Stimulated activated CD4-positive, alpha-beta T cell treated with anti-CD3 and anti-CD28 coated beads, Interleukin-12 subunit alpha, Interleukin-12 subunit beta, amount 100 ng/mL, for 4 hours (primary cell): ENCODE results near the gene SAMHD1.
"Not testable (repeated sequence)": the region's sequence is repeated elsewhere in the genome, so short reads cannot be mapped to it uniquely, and the experiment has no call there.

Source experiments
- DNase-seq: peaks from one replicate; pipeline ENCODE4 v3.0.0-alpha.2; 2020

The SAMHD1 gene

DNA sequence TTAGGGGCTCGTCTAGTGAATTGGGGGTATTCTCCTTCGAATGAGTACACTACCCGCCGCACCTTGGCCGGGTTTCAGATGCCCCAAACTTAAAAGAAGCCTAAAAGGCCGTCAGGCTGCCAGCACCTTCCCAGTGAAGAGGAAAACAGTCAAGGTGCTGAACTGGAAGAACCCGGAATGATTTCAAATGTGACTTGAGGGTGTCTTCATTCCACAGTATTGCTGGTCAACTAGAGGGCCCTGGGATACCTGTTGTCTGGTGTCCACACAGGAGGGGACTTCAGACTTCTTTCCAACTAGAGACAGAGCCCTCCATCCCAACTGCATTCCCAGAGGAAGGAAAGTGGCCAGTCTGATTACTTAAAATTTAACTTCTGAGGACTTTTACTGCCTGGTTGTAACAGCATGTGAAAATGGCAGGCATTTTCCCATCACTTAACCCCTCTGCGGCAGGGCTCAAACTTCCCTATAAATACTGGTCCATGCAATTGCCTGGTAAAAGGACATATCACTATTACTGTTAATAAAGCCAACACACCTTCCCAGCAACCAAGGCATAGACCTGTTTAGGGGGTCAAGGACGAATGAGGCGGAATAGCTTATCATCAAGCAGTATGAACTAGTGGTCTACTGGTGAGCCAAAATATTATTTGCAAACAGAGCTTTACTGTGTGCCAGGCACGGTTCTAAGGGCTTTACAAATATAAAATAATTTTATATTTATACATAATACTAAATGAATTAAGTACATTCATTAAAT is 651 bp upstream of the SAMHD1 start:
- no peak for DNase-seq

- peak; percentile 20 for DNase-seq
Observed at GRCh38 chr20:36950414-36951197, 902 bp downstream of the SAMHD1 start.

GRCh38 chr20:36941401-36941835 is 10.1 kb downstream of the SAMHD1 start:
- no peak for DNase-seq

DNA sequence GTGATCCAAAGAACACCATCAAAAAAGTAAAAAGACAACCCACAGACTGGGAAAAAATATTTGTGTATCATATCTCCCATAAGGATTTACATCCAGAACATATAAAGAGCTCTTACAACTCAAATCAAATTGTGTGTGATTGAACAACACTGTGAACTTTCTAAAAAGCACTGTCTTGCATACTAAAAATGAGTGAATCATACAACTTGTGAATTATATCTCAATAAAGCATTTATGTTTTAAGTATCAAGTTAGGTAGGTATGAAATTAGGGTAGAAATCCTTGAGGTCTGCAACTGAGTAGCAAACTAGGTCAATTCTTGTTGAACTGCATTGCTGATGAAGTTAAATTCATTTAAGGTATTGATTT is 14.1 kb downstream of the SAMHD1 start:
- DNase-seq: no peak

DNA sequence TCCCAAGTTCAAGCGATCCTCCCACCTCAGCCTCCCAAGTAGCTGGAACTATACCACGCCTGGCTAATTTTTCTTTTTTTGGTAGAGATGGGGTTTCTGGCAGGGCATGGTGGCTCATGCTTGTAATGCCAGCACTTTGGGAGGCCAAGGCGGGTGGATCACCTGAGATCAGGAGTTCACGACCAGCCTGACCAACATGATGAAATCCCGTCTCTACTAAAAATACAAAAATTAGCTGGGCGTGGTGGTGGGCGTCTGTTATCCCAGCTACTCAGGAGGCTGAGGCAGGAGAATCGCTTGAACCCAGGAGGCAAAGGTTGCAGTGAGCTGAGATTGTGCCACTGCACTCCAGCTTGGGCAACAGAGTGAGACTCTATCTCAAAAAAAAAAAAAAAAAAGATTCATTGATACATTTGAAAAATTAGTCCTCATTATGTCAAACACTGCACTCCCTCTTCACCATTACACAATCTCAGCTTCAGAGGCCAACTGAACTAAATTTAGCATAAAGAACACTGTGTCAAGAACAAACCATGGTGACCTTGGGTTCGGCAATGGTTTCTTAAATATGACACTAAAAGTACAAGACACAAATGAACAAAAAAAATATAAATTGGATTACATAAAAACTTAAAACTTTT is 14.6 kb downstream of the SAMHD1 start:
- not testable (repeated sequence) for DNase-seq

- no peak for DNase-seq
Observed at GRCh38 chr20:36936341-36936740, 15.2 kb downstream of the SAMHD1 start.

- not testable (repeated sequence) for DNase-seq
Observed at GRCh38 chr20:36933571-36933970, 17.9 kb downstream of the SAMHD1 start.

- DNase-seq: no peak
Observed at GRCh38 chr20:36932476-36933426, 18.8 kb downstream of the SAMHD1 start.

DNA sequence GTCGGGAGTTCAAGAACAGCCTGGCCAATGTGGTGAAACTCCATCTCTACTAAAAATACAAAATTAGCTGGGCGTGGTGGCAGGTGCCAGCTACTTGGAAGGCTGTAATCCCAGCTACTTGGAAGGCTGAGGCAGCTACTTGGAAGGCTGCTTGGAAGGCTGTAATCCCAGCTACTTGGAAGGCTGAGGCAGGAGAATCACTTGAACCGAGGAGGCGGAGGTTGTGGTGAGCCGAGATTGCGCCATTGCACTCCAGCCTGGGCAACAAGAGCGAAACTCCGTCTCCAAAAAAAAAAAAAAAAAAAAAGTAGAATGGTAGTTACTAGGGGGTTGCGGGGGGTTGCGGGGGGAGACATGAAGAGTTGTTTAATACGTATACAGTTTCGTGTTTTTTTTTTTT is 19.4 kb downstream of the SAMHD1 start:
- not testable (repeated sequence) for DNase-seq

GRCh38 chr20:36929691-36930090 is 21.8 kb downstream of the SAMHD1 start:
- DNase-seq: no peak

GRCh38 chr20:36929290-36929689 is 22.2 kb downstream of the SAMHD1 start:
- DNase-seq: no peak

GRCh38 chr20:36927704-36928103 is 23.8 kb downstream of the SAMHD1 start:
- DNase-seq: no peak

DNA sequence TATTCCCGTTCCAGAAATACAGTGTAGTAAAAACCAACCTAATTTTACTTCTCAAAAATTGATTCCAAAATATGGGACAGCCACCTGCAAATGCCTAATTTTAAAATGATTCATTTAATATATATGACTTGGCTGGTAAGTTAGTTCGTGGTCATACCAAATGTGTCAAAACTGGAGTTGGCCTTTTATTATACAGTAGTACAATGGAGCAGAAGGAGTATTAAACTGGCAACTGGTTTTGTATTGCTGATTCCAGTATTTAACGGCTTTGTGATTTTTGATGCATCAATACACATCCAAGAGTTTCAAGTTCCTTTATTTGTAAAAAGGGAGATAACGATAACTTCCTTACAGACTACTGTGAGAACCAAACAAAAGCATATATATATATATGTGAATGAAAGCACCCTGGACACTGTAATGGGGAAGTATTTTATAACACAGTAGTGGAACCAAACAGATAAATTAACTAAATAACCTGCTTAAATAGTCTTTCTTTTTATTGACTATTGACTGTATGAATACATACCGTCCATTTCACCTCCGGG is 24.8 kb downstream of the SAMHD1 start:
- DNase-seq: no peak

GRCh38 chr20:36925234-36925633 is 26.3 kb downstream of the SAMHD1 start:
- DNase-seq: no peak

- no peak for DNase-seq
Observed at GRCh38 chr20:36924167-36925045, 27.1 kb downstream of the SAMHD1 start.

- DNase-seq: no peak
Observed at GRCh38 chr20:36920334-36920730, 31.2 kb downstream of the SAMHD1 start.

- no peak for DNase-seq
Observed at GRCh38 chr20:36919715-36920333, 31.7 kb downstream of the SAMHD1 start.

DNA sequence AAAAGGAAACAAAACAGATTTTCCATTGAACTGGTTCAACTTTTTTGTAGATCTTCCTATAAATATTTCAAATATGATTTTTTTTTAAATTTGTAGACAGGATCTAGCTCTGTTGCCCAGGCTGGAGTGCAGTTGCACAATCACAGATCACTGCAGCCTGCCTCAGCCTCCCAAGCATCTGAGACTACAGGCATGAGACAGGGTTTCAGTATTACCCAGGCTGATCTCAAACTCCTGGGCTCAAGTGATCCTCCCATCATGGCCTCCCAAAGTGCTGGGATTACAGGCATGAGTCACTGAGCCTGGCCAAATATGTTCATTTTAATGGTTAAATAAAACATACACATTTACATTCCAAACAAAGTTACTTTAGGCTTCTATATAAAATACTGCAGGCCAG is 33.6 kb downstream of the SAMHD1 start:
- no peak for DNase-seq

- DNase-seq: no peak
Observed at GRCh38 chr20:36917240-36917639, 34.3 kb downstream of the SAMHD1 start.

DNA sequence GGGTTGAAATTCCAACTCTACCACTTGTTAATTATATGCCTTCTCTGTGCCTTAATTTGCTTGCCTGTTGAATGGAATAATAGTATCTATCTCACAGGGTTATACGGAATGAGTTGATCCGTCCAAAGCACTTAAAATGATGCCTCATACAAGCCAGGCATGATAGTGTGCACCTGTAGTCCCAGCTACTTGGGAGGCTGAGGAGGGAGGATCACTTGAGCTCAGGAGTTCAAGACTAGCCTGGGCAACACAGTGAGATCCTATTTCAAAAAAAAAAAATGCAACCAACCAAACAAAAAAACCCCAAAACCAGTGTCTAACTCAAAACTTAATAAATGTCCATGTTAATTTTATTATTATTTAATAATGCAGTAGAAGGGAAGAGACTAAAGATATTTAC is 35.3 kb downstream of the SAMHD1 start:
- DNase-seq: no peak

- no peak for DNase-seq
Observed at GRCh38 chr20:36908603-36909002, 42.9 kb downstream of the SAMHD1 start.
